Measurements from ENCODE around the gene ATP5F1A.
A peak's percentile ranks its signal among the peaks of the same experiment; 100 is the strongest.
"Not testable (repeated sequence)": the region's sequence is repeated elsewhere in the genome, so short reads cannot be mapped to it uniquely, and the experiment has no call there.

Gene ATP5F1A

DNA sequence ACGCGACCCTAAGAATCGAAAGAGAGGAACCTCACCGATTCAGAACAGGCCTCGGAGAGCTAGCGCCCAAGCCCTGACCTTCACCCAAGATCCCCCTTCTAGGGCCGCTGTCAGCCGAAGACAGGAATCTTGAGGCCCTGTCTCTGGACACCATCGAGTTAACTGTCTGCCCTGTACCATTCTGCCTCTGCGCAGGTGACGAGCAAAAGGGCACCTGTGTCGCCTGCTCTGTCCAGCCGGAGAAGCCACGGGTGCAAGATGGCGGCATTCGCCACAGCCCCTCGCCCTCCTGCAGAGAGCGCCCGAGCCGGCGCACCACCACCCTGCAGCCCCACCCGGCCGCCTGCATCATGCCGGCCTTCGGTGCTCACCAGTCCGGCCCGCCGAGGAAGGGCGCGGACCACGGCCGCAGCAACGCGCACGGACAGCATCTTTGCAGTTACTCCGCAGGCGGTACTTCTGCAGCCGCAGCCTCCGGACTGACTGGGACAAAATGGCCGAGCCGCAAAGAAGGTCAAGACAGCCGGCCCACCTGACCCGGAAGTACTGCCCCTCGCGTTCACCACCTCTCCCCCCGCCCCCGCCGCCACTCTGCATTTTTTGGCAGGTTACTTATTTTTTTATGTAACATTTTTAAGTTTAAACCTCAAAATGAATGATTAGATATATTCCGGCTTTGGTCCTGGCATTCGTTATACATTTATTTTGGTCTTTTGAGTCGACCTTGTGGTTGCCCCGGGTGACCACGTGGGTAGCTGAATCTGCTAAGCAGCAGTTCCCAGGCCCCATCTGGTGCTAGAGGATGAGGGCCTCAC is at the start of gene ATP5F1A:
Gene ATP5F1A (minus strand): TSS at position 496 of the 815 bp plus-strand sequence. CDS start 65 bp downstream, at position 431.
- H3K4me3 ChIP-seq (ENCODE audit: control insufficient read depth, low read depth, low read length): peak within 1 kb of the TSS; percentile 96
- TF ChIP-seq, protein P1, sequence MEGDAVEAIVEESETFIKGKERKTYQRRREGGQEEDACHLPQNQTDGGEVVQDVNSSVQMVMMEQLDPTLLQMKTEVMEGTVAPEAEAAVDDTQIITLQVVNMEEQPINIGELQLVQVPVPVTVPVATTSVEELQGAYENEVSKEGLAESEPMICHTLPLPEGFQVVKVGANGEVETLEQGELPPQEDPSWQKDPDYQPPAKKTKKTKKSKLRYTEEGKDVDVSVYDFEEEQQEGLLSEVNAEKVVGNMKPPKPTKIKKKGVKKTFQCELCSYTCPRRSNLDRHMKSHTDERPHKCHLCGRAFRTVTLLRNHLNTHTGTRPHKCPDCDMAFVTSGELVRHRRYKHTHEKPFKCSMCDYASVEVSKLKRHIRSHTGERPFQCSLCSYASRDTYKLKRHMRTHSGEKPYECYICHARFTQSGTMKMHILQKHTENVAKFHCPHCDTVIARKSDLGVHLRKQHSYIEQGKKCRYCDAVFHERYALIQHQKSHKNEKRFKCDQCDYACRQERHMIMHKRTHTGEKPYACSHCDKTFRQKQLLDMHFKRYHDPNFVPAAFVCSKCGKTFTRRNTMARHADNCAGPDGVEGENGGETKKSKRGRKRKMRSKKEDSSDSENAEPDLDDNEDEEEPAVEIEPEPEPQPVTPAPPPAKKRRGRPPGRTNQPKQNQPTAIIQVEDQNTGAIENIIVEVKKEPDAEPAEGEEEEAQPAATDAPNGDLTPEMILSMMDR (conservative IDR thresholded peaks at IDR 0.05; ENCODE audit: control insufficient read depth, insufficient read depth, low read depth, low read length): no peak
- DNase-seq (ENCODE audit: low read depth): peak; percentile 77

- H3K4me3 ChIP-seq (ENCODE audit: control insufficient read depth, low read depth, low read length): no peak overlapping the region
- DNase-seq (ENCODE audit: low read depth): no peak
- TF ChIP-seq, protein P1 (conservative IDR thresholded peaks at IDR 0.05; ENCODE audit: control insufficient read depth, insufficient read depth, low read depth, low read length): no peak
Measured at GRCh38 chr18:46141199-46141598, 43.1 kb upstream of the ATP5F1A start.

- no peak overlapping the region for H3K4me3 ChIP-seq (ENCODE audit: control insufficient read depth, low read depth, low read length)
- TF ChIP-seq, protein P1 (conservative IDR thresholded peaks at IDR 0.05; ENCODE audit: control insufficient read depth, insufficient read depth, low read depth, low read length): no peak
Measured at GRCh38 chr18:46140173-46140572, 42.1 kb upstream of the ATP5F1A start.

GRCh38 chr18:46134920-46135675 is 37.0 kb upstream of the ATP5F1A start:
- DNase-seq (ENCODE audit: low read depth): no peak
- TF ChIP-seq, protein P1 (conservative IDR thresholded peaks at IDR 0.05; ENCODE audit: control insufficient read depth, insufficient read depth, low read depth, low read length): no peak

More at GRCh38 chr18:46140173-46140572, 42.1 kb upstream of the ATP5F1A start:
- DNase-seq (ENCODE audit: low read depth): no peak

GRCh38 chr18:46133534-46133933 is 35.4 kb upstream of the ATP5F1A start:
- no peak for DNase-seq (ENCODE audit: low read depth)
- no peak overlapping the region for H3K4me3 ChIP-seq (ENCODE audit: control insufficient read depth, low read depth, low read length)
- TF ChIP-seq, protein P1 (conservative IDR thresholded peaks at IDR 0.05; ENCODE audit: control insufficient read depth, insufficient read depth, low read depth, low read length): no peak

More at GRCh38 chr18:46134920-46135675, 37.0 kb upstream of the ATP5F1A start:
- H3K4me3 ChIP-seq (ENCODE audit: control insufficient read depth, low read depth, low read length): no peak overlapping the region

GRCh38 chr18:46130549-46130948 is 32.5 kb upstream of the ATP5F1A start:
- not testable (repeated sequence) for DNase-seq (ENCODE audit: low read depth); H3K4me3 ChIP-seq (ENCODE audit: control insufficient read depth, low read depth, low read length)

GRCh38 chr18:46130061-46130460 is 32.0 kb upstream of the ATP5F1A start:
- DNase-seq (ENCODE audit: low read depth): no peak
- TF ChIP-seq, protein P1 (conservative IDR thresholded peaks at IDR 0.05; ENCODE audit: control insufficient read depth, insufficient read depth, low read depth, low read length): no peak
- H3K4me3 ChIP-seq (ENCODE audit: control insufficient read depth, low read depth, low read length): no peak overlapping the region

GRCh38 chr18:46126625-46127024 is 28.5 kb upstream of the ATP5F1A start:
- not testable (repeated sequence) for DNase-seq (ENCODE audit: low read depth); H3K4me3 ChIP-seq (ENCODE audit: control insufficient read depth, low read depth, low read length)

All from fibroblast of mammary gland (primary cell).